ENCODE measurements around the gene AKR1D1. TPM values are rescaled to one million over a fixed set of nuclear protein-coding genes. Genes with fewer than 3 reads are reported as not detected.

The AKR1D1 gene
- total RNA-seq (not detected), polyA plus RNA-seq (ENCODE audit: insufficient read depth, low read depth, low replicate concordance) (not detected)
- long read RNA-seq, donor 1, result 0 reads
- long read RNA-seq, donor 2, result 0 reads
- long read RNA-seq, donor 3, result 0 reads
- long read RNA-seq, donor 4, result 0 reads
- long read RNA-seq, donor 5, result 0 reads
- long read RNA-seq, donor 6, result 0 reads
- long read RNA-seq, donor 7, result 0 reads
- long read RNA-seq, donor 8, result 0 reads
- long read RNA-seq, donor 9, result 0 reads
- long read RNA-seq, donor 10, result 0 reads

GRCh38 chr7:138076196-138076595 lies at the start of gene AKR1D1:
TSS of gene AKR1D1 (plus strand) at chr7:138076459. CDS start at chr7:138076519, 60 bp downstream.
- FAIRE-seq, result no peak

GRCh38 chr7:138027100-138027499 lies 49.2 kb upstream of the AKR1D1 start:
- TF ChIP-seq CTCF (IDR thresholded peaks at IDR 0.05; ENCODE audit: borderline replicate concordance, extremely low read depth, insufficient read depth), result no peak
- intact Hi-C loops (cut with DNase I), result no loop called here
- H3K9me3 ChIP-seq (ENCODE audit: control insufficient read depth in 2 of 3, insufficient read depth in 1 of 3, low read length in 3 of 3), result no peaks in the 10 kb centered on the region
- no peaks in the 10 kb centered on the region for H3K36me3 ChIP-seq (ENCODE audit: control insufficient read depth in 2 of 3, insufficient read depth in 3 of 3, low read length in 3 of 3)
- no peak overlapping the region for H3K27ac ChIP-seq (ENCODE audit: low read depth in 2 of 2, low read length in 2 of 2)
- H3K27me3 ChIP-seq (ENCODE audit: control insufficient read depth, insufficient read depth, low read length), result no peaks in the 10 kb centered on the region
- no peak overlapping the region for H3K9ac ChIP-seq (ENCODE audit: low read length in 3 of 3)
- no peak for DNase-seq
- H3K4me3 ChIP-seq (ENCODE audit: low read length in 3 of 3), result no peak overlapping the region
- peaks cover 0 to 3% (median 0%) of the 10 kb centered on the region in 3 donors for H3K4me1 ChIP-seq (ENCODE audit: control insufficient read depth in 2 of 3, insufficient read depth in 2 of 3, low read depth in 1 of 3, low read length in 3 of 3)
- FAIRE-seq, result no peak

More at GRCh38 chr7:138076196-138076595, at the start of gene AKR1D1:
- intact Hi-C loops (cut with DNase I), result no loop called here
- H3K4me3 ChIP-seq (ENCODE audit: low read length in 3 of 3), result no peak within 1 kb of the TSS
- TF ChIP-seq CTCF (IDR thresholded peaks at IDR 0.05; ENCODE audit: borderline replicate concordance, extremely low read depth, insufficient read depth), result no peak
- H3K27ac ChIP-seq (ENCODE audit: low read depth in 2 of 2, low read length in 2 of 2), result no peak within 1 kb of the TSS
- no peaks in the 10 kb centered on the region for H3K4me1 ChIP-seq (ENCODE audit: control insufficient read depth in 2 of 3, insufficient read depth in 2 of 3, low read depth in 1 of 3, low read length in 3 of 3)
- no peaks in the 10 kb centered on the region for H3K36me3 ChIP-seq (ENCODE audit: control insufficient read depth in 2 of 3, insufficient read depth in 3 of 3, low read length in 3 of 3)
- H3K27me3 ChIP-seq (ENCODE audit: control insufficient read depth, insufficient read depth, low read length), result no peaks in the 10 kb centered on the region
- no peak within 1 kb of the TSS for H3K9ac ChIP-seq (ENCODE audit: low read length in 3 of 3)
- no peak for DNase-seq
- no peaks in the 10 kb centered on the region for H3K9me3 ChIP-seq (ENCODE audit: control insufficient read depth in 2 of 3, insufficient read depth in 1 of 3, low read length in 3 of 3)

GRCh38 chr7:138029126-138029525 lies 47.1 kb upstream of the AKR1D1 start:
- Histone ChIP-seq H3K9me3 (ENCODE audit: control insufficient read depth in 2 of 3, insufficient read depth in 1 of 3, low read length in 3 of 3) (no peaks in the 10 kb centered on the region), H3K27me3 (ENCODE audit: control insufficient read depth, insufficient read depth, low read length) (no peaks in the 10 kb centered on the region), H3K9ac (ENCODE audit: low read length in 3 of 3) (no peak overlapping the region), H3K27ac (ENCODE audit: low read depth in 2 of 2, low read length in 2 of 2) (no peak overlapping the region), H3K36me3 (ENCODE audit: control insufficient read depth in 2 of 3, insufficient read depth in 3 of 3, low read length in 3 of 3) (no peaks in the 10 kb centered on the region), H3K4me1 (ENCODE audit: control insufficient read depth in 2 of 3, insufficient read depth in 2 of 3, low read depth in 1 of 3, low read length in 3 of 3) (peaks cover 0 to 2% (median 0%) of the 10 kb centered on the region in 3 donors), H3K4me3 (ENCODE audit: low read length in 3 of 3) (no peak overlapping the region)
- TF ChIP-seq CTCF (IDR thresholded peaks at IDR 0.05; ENCODE audit: borderline replicate concordance, extremely low read depth, insufficient read depth), result no peak
- intact Hi-C loops (cut with DNase I), result no loop called here
- DNase-seq (no peak), FAIRE-seq (no peak)

Measured in kidney (tissue), 22 donors.